Activated CD4-positive, CD25-positive, alpha-beta regulatory T cell treated with anti-CD3 and anti-CD28 coated beads, Interleukin-2, amount 50 U/mL, for 72 hours (primary cell): ENCODE data around the gene OMP.

Source experiments
- DNase-seq: peaks from one replicate; pipeline ENCODE4 v3.0.0; 2021

The OMP gene

GRCh38 chr11:77069969-77070582, 32.6 kb upstream of the OMP start:
- no peak for DNase-seq

DNA sequence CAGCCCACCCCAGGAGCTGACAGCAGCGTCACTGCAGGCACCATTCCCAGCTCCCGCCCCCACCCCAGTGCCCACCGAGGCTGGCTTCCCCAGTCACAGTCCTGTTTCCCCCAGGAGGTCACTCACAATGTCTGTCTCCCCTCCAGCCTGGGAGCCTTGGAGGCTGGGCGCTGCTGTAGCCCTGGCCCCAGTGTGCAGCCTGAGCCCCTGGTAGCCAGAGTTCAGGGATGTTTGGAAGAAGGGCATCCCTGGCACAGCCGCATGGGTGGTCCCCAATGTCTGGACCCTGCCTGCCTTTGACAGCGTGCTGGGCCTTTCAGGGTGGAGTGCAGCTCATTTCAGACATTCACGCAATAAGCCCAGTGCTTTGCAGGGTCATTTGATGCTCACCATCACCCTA, 31.6 kb upstream of the OMP start:
- DNase-seq, result no peak

DNA sequence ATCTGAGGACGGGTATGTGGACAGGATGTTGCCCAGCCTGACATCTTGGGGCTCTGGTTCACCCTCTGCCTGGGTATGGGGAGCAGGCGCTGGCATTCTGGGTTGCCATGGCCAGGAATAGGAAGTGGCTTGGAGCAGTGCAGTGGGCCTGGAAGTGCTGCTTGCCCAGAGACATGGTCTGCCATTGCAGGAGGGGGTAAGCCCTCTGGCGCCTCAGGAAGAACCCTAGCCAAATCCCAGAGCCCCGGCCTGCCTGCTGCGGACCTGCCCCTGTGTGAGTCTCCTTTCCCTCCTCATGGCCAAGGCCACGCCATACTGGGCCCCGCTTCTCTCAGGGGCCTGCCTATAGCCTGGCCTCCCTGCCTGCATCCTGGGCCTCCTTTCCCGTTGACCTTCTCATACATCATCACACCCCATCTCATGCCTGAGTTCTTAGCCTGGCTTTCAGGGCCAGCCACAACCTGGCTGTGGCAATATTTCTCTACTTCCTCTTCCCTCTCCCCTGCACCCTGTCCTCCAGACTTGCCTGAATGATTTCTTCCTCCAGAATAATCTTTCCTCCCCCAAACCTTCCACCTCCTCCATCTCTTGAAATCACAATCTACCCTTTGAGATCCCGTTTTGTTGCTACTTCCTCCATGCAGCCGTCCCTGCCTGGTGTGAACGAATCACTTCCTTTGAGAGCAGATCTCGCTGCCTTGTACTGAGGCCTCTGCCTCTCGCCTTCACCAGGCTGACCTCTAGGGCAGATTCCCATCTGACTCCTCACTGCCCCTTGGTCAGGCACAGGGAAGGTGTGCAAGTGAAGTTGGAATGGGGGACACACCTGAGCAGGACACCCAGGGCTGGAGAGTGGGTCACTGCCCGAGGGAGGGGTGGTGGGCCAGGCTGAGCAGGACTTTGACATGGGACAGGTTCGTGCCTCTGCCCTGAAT, 30.7 kb upstream of the OMP start:
- DNase-seq, result no peak

- no peak for DNase-seq
Measured at GRCh38 chr11:77072851-77073327, 29.8 kb upstream of the OMP start.

DNA sequence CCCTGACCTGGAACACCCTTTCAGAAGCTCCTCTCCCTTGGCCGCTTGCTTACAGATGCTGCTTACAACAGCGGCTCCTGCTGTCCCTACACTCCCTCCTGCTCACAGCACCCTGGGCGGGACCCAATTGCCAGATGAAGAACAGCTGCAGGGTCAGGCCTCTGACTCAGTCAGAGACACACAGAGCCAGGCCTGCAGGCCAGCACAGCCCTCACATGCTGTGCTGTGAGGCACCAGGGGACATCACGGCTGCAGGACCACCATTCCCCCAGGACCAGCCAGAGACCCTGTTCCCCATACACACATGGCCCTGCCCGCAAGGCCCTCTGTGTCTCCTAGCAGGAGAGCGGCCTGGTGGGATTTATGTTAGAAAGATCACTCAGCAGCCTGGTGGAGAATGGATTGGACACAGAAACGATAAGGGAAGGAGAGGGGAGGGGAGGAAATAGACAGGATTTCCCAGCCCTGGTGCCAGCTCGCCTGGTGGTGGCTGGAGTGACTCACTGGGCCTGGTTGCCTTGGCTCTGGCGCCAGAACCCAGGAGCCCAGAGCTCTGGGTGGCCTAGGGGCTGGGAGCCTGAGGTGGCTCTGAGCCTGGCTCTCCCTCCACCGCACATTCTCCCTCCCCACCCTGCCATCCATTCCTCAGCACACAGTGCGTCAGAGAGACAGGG, 29.2 kb upstream of the OMP start:
- no peak for DNase-seq

DNA sequence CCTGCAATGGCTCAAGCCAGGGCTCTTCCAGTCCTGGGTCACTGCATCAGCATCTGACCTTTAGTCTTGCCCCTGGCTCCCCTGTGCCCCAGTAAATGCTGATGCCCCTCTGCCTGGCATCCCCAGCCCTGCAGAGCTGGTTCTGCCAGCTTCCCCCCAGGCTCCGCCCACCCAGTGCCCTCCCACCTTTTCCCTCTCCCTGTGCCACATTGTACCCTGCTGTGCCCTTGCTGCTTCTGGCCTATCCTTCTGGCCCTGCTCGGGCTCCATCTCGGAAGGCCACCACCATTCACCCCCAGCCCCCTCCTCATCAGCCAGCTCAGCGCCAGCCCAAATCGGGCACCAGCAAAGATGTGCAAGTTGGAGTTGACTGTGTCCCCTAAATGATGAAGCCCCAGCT, 28.4 kb upstream of the OMP start:
- no peak for DNase-seq

DNA sequence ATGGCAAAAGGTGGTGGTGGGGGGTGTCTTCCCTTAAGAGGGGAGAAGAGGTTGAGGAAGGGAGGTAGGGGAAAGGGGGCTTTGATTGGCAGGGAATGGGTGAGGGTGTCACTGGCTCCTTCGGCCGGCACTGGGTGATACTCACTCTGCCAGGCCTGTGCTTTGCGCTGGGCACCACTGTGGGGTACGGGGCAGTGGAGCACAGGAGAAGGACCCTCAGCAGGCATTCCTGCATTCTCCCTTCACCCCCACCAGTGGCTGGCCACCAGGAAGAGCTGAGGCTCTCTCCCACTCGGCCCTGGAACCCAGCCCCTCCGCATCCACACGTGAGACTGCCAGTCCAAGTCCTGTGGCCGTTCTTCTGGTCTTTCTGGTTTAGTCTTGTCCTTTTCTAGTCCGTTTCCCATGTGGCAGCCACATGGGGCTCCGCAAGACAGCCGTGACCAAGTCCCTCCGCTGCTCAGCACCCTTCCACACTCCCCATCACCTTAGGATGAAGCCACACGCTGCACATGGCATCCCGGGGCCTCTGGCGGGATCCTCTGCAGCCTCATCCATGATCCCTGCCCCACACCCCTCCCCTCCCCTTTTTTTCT, 27.9 kb upstream of the OMP start:
- DNase-seq, result no peak

DNA sequence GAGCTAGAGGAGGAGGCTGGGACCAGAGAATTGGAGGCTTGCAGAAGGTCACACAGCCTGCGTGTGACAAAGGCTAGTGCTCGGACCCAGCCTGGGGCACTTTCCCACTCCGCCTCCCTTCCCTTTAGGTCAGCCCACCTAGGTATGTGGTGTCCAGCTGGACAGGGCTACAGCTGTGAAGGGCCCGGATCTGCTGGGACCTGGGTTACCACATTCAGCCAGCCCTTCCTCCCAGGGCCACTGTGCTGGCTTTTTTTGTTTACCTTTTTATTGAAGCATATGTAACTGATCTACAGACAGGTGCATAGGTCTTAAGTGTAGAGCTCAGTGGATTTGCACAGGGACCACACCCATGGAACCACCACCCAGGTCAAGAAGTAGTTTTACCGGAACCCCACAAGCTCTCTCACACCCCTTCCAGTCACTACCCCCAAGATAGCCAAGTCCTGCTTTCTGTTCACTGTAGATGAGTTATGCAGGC, 27.2 kb upstream of the OMP start:
- DNase-seq, result no peak

DNA sequence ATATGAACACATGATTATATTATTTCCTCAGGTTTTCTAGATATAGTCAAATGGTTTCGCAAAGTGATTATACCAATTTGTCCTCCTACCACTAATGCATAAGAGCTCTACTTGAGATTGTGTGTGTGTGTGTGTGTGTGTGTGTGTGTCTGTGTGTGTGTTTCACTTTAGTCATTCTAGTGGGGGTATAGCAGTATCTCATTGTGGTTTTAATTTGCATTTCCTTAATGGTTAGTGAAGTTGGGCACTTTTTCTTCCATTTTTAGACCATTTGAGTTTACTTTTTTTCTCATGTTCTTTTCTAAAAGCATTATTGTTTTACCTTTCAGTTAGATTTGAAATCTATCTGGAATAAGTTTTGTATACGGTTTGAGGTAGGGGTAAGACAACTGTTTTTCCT, 23.0 kb upstream of the OMP start:
- DNase-seq, result no peak

- no peak for DNase-seq
Measured at GRCh38 chr11:77080643-77081210, 21.9 kb upstream of the OMP start.

DNA sequence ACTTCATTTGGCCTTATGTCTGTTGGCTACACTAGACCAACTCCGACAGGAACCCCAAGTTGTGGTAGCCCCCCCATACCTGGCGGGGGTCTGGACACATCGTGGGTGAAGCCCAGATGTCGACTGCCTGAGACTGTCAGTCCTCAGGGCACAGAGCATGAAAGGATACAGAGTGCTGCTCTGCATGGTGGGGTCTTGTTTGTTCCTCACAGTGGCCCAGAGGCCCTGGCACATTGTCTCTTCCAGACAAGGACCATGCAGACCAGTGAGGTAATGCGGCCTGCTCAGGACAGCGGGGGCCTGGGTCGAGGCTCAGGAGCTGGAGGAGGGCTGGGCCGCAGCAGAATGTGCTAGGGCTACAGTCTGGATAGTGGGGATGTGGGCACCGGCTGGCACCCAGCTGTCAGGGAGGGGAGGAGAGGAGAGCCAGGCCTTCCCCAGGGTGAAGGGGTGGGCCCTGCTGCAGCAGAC, 21.2 kb upstream of the OMP start:
- DNase-seq, result no peak

DNA sequence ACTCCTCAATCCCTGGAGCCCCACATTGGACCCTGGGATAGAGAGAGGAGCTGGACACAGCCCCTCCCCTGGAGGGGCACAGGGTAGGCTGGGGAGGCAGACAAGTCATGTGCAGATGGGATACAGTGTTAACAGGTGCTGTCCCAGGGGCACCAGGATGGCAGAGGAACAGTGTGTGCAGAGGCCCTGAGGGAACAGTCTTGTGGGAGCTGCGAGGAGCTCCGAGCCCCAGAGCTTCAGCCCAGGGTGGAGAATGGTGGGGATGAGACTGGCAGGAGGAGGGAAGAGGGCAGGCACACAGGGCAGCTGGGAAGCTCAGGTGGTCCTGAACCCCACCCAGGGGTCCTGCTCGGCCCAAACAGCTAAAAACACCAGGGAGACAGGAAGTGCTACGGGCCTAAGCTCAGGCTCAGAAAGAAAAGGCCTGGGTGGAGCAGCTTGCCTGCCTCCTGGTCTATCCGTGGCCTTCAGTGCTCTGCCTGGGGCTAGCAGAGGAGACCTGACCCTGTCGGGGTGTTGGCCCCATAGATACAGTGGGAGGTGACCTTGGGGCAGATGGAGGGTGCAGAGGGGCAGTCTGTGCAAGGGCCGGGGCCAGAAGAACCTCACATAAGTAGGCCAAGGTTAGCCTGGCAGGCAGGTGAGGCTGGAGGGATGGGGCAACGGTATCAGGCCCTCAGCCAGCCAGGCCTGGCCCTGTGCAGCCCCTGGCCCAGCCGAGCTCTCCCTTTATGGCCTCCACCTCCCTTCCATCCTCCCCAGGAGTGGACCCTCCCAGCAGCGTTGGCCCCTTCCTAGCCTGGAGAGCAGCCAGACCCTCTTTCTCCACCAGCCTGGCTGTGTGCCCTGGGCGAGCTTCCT, 20.4 kb upstream of the OMP start:
- no peak for DNase-seq

DNA sequence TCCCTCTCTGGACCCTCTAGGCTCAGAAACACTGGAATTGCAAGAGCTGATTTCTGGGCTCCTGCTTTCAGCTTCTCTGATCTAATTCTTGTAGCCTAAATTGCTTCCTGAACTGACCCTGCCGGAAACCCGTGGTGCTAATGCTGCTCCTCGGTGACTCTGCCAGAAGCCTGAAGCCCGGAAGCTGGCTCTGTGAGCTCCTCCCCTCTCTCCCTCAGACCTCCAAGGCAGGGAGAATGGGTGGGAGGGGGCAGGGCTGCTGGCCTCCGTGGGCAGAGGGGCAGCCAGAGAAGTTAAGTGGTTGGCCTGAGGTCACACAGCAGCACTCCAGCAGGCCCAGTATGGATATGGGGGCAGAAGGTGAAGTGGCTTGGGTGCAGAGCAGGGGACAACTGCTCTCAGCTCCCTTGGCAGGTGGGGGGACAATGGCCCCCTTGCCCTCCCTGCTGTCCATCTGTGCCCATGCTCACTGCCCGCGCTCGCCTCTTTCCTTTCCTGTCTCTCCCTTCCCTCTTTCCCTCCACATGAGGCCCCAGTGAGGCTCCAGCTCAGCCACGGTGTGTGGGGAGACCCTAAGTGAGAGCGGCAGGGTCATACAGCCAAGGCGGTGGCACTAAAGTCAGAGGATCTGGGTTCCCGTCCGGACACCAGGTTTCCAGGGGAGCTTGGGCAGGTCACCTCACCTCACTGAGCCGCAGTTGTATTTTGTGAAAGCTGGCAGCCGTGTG, 19.6 kb upstream of the OMP start:
- peak; percentile 45 for DNase-seq

GRCh38 chr11:77083566-77084245, 18.9 kb upstream of the OMP start:
- DNase-seq, result no peak

GRCh38 chr11:77084581-77085191, 18.0 kb upstream of the OMP start:
- no peak for DNase-seq

DNA sequence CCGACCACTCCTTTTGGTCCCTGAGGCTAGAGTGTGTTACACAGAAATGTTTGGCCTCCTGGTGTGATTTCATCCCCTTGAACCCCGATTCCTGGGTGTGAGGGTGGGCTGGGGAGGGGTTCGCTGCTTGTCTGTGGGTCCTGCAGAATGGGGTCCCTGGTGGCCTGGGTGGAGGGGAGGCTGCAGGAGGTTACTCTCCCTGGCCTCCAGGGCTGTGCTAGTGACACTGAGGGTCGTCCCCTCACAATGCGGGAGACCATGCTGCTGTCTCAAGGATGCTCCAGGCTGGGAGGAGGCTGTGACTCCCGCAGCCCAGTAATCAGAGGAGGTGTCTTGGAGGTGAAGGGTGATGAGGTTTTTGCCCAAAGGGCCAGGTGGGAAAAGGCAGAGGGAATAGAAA, 17.0 kb upstream of the OMP start:
- no peak for DNase-seq

GRCh38 chr11:77086521-77087472, 15.8 kb upstream of the OMP start:
- DNase-seq, result no peak

DNA sequence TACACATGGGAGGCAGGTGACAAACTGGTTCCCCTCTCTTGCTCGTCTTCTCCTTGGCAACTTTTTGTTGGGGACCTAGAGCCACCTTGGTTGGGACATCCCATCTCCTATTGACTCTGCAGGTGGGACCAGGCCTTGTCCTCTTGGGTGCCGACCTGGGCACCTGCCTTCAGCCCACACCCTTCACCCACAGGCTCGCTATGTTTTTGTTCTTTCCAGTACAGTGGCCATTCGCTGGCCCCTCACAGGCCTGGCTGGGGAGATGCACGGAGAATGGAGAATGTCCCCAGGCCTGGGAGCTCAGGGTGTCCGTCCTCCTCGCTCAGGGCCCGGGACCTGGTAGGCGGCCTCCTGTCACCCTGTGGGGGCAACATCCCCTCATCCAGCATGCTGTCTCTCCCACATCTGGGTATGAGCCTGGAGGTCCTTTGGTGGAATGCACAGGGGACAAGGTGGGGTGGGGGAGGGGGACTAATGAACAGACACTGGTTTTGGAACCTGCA, 14.9 kb upstream of the OMP start:
- DNase-seq, result no peak
